GM12874 (cell line): ENCODE measurements around the gene GLP2R.

ENCODE experiments used
- TF ChIP-seq, protein P1 (sequence below): IDR thresholded peaks from 2 replicates; pipeline ENCODE4 v1.5.1; 2011; ENCODE audit warnings: low read depth, mild to moderate bottlenecking, control low read depth, low read length, moderate library complexity; ENCODE audit not compliant: insufficient read depth

Gene GLP2R

DNA sequence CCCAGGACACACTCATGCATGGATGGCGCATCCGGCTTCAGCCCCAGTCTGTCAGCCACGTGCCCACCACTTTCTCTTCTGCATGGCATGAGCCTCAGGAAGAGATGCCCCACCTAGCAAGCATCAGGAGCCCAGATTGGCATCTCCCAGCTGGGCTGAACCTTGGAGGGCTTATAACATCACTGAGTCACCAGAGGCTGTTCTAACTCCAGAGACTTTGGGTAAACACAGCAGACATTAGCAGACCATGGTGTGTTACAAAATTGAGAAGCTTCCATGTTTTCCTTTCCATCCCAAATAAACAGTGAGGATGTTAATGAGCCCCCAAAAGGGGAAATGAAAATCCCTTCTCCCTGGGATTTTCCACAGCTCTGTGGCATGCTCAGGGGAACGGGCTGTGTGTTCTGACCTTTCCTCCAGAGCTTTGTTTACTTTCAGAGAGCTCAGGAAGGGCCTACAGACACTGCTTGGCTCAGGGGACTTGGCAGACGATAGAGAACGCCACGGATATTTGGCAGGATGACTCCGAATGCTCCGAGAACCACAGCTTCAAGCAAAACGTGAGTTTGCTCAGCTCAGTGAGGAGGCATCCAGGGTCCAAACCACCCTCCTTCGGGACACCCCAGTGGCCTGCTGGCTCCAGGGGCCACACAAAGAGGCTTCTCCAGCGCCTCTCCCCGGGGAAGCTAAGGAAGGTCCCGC lies 16.5 kb downstream of the GLP2R start:
- TF ChIP-seq, protein P1, sequence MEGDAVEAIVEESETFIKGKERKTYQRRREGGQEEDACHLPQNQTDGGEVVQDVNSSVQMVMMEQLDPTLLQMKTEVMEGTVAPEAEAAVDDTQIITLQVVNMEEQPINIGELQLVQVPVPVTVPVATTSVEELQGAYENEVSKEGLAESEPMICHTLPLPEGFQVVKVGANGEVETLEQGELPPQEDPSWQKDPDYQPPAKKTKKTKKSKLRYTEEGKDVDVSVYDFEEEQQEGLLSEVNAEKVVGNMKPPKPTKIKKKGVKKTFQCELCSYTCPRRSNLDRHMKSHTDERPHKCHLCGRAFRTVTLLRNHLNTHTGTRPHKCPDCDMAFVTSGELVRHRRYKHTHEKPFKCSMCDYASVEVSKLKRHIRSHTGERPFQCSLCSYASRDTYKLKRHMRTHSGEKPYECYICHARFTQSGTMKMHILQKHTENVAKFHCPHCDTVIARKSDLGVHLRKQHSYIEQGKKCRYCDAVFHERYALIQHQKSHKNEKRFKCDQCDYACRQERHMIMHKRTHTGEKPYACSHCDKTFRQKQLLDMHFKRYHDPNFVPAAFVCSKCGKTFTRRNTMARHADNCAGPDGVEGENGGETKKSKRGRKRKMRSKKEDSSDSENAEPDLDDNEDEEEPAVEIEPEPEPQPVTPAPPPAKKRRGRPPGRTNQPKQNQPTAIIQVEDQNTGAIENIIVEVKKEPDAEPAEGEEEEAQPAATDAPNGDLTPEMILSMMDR: no peak

DNA sequence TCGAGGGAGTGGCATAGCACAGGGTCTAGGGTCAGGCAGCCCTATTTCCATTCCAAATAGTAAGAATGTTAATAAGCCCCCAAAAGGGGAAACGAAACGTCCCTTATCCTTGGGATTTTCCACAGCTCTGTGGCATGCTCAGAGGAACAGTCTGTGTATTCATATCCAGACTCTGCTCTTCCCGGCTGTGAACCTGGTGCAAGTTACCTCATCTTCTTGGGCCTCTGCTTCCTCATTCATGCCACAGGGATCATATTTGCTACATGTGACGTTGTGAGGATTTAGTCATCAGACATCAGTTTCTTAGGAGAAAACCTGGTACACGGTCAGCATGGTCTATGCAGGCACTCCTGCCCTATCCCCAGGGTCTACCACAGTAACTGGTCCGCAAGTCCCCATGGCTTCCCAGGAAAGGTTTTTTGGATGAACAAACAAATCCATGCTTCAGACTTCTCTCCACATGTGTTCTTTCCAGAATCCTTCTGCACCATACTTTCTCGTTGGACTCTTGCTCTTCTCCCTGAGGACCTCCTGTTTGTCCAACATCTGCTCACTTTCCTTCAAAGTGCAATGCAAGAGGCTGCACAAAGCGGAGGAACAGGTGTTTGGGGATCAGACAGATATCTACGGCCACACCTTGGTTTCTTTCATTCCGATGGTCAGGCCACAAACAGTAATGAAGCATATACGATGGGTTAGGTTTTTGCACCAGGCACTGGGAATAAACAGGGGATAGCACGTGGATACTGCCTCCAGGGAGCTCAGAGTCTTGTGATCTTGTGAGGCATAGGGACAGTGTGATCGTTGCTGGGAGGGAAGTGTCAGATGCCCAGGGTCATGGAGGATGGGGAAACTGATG lies 17.7 kb downstream of the GLP2R start:
- TF ChIP-seq, protein P1: no peak

DNA sequence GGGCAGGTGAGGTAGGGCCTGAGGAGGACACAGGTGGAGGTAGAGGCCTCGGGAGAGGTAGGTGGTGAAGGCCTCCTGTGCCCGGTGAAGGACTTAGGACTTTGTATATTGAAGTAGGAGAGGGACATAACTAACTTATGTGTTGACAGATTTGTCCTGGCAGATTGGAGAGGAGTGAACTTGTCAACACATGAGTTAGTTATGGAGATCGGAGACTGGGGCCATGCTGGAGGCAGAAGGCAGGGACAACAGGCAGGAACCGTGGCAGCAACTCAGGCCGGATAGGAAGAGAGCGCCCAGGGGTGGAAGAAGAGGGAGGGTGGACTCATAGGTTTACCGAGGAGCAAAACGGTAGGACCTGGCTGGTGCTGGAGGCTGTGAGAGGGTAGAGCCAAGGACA lies 18.4 kb downstream of the GLP2R start:
- TF ChIP-seq, protein P1: no peak

DNA sequence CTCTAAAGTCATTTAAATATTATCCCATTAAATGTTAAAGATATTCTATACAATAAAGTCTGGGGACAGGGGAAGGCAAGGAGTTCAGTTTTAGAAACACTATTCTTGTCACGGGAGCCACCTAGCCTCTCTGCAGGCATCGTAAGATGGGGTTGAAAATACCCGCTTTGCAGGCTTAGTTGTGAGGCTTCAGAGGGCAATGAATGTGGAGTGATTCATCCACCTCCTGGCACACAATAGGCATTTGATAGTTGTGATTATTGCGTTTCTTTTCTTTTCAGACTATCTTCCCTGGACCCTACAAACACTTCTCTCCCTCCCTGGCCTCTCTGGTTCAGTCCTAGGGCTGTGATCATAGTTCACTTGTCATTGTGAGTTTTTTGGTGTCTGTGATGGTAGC lies 19.6 kb downstream of the GLP2R start:
- TF ChIP-seq, protein P1: no peak

DNA sequence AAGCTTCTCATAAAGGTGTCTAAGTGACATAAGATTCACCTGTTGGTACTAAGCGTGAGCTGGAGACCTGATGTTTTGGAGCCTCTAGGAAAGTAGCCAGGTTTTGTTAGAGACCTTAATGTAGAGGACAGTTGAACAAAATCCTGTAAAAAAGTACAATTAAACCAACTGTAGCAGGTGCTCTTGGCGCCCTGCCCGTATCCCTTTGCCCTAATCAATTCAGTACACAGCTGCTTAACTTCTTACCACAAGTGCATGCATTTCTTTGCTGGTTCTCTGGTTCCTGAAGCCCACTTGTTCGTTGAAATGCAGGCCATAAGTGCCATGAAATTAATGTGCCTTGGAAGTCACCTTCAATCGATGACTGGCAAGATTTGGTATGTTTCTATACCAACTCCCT lies 24.4 kb downstream of the GLP2R start:
- TF ChIP-seq, protein P1: no peak

DNA sequence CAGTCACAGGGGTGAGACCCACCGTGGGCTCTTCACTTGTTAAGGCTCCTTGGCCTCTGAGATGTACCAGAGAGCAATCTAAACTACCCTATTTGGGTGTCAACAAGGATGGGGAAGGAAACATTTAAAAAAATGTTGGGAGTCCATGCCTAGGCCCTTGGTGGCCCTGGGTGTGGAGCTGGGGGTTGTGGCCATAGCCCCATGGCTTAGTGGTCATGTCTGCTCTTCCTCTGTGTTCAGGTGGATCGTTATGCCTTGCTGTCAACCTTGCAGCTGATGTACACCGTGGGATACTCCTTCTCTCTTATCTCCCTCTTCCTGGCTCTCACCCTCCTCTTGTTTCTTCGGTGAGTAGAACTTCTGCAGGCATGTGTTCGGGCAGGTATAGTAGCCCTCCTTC lies 28.5 kb downstream of the GLP2R start:
- TF ChIP-seq, protein P1: no peak

DNA sequence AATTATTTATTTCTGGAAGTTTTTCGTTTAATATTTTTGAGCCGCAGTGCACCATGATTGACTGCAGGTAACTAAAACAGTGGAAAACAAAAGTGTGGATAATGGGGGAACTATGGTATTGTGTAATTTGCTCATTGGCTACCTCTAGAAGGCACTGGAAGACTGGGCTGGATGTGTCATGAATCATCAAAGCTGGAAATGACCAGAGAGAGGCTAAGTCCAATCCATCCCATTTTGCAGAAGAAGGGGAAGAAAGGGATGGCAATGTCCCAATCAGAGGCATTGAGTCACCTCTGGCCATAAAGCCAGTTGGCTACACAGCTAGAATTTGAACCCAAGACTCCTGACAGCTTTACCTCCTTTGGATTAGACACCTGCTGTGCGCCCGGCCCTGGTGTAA lies 29.3 kb downstream of the GLP2R start:
- TF ChIP-seq, protein P1: no peak
